GM18499 (cell line): ENCODE measurements around the gene RAD51.

Experiments used
- ATAC-seq: cut with Tn5 transposase; IDR thresholded peaks from one replicate; pipeline ENCODE4 v1.9.1; 2021; ENCODE audit warnings: moderate number of reproducible peaks; ENCODE audit not compliant: insufficient read depth, unreplicated experiment

RAD51 gene

GRCh38 chr15:40721701-40722100 is 26.7 kb downstream of the RAD51 start:
- no peak for ATAC-seq

- ATAC-seq, result no peak
These were observed 27.4 kb downstream of the RAD51 start for GRCh38 chr15:40722354-40722753.

- no peak for ATAC-seq
These were observed 28.0 kb downstream of the RAD51 start for GRCh38 chr15:40722934-40723333.

GRCh38 chr15:40723919-40724318 is 28.9 kb downstream of the RAD51 start:
- ATAC-seq, result no peak

DNA sequence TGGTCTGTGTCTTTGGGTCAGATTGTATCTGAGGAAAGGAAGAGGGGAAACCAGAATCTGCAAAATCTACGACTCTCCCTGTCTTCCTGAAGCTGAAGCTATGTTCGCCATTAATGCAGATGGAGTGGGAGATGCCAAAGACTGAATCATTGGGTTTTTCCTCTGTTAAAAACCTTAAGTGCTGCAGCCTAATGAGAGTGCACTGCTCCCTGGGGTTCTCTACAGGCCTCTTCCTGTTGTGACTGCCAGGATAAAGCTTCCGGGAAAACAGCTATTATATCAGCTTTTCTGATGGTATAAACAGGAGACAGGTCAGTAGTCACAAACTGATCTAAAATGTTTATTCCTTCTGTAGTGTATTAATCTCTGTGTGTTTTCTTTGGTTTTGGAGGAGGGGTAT is 36.1 kb downstream of the RAD51 start:
- ATAC-seq, result no peak

DNA sequence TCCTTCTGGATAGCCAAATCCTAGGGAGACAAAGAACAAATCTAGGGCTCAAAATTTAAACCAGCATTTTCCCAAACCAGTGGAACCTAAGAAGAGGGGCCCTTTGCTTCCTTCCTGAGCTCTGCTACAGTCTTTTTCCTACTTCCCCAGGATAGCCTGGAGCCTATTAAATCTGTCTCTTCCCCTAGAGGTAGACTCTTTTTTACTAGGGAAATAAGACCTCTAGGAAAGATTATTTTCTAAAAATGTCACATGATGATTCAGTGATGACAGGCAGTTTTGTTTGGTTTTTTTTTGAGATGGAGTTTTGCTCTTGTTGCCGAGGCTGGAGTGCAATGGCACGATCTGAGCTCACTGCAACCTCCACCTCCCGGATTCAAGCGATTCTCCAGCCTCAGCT is 41.6 kb downstream of the RAD51 start:
- no peak for ATAC-seq

- no peak for ATAC-seq
These were observed 42.1 kb downstream of the RAD51 start for GRCh38 chr15:40737048-40737447.

DNA sequence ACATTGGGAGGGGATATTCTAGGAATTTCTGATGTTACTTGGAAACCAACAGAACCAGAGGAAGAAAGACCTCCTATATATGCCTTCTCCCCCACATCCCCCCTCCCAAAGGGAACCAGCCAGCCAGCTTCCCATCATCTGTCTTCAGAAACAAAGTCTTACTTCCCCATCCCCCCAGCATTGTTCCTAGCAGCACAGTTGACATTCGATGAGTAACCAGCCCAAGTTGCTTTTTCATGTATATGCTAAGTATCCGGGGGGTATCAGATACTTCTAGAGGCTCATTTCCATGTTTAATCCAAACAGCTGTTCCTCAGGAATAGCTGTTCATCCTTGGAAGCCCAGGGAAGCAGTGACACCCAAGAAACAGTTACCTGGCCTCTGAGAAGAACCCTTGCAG is 44.1 kb downstream of the RAD51 start:
- no peak for ATAC-seq

- no peak for ATAC-seq
These were observed 44.9 kb downstream of the RAD51 start for GRCh38 chr15:40739854-40740253.

DNA sequence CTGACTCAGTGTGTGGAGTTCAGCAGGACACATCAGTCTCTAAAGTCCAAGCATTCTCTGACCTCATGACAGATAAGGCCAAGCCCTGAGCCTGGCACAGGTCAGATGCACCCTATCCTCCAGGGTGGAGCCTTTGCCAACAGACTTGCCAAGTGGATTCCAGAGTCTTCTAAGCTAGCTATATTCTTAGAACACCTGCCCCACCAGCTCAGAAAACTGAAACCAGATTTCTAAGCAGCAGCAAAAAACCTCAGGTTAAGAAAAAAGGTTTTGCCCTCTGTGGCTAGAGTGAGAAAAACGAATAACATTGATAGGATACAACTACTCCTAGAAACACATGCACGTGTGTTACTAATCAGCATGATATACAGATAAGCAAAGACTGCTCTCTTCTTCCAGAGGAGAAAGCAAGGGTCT is 48.5 kb downstream of the RAD51 start:
- ATAC-seq, result no peak

DNA sequence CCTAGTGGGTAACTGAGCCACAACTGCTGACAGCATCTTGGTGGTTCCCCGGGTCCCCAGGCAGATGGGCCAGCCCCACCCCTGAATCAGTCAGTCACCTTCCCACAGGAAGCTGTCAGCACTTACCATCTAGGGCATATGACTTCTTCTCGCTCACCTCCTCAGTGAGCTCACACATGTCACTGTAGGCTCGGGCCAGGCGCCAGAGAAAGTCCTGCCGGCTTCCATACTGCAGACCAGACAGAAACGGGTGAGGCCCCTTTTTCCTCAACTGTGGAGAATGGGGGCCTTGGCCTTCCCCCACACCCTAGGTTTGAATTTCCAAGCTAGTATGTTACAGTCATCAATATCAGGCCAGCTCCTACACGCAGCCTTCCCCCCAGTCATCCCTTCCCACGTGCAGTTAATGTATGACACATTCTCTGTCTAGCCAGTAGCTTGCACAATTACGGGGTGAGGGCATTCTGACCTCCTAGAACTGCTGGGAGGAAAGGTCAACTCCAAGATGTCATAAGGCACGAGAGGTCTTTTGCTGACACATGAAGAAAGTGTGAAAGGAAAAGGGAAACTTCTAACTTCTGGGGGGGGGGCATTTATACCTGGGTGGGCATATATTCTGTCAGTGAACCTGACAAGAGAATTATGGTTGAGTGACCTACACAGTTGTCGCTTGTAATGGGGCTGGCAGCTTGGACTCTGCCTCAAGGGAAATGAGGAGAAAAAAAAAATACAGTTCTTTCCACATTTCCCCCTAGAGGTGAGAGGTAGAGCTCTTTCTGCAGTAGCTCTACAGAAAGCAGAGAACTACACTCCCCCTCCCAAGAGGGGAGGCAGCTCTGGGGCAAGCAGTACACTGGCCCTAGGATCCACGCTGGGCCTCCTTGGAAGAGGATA is 49.2 kb downstream of the RAD51 start:
- ATAC-seq, result no peak

GRCh38 chr15:40744815-40745152 is 49.8 kb downstream of the RAD51 start:
- ATAC-seq, result no peak

GRCh38 chr15:40746916-40747418 is 52.0 kb downstream of the RAD51 start:
- no peak for ATAC-seq

- ATAC-seq, result no peak
These were observed 53.0 kb downstream of the RAD51 start for GRCh38 chr15:40747685-40748631.

DNA sequence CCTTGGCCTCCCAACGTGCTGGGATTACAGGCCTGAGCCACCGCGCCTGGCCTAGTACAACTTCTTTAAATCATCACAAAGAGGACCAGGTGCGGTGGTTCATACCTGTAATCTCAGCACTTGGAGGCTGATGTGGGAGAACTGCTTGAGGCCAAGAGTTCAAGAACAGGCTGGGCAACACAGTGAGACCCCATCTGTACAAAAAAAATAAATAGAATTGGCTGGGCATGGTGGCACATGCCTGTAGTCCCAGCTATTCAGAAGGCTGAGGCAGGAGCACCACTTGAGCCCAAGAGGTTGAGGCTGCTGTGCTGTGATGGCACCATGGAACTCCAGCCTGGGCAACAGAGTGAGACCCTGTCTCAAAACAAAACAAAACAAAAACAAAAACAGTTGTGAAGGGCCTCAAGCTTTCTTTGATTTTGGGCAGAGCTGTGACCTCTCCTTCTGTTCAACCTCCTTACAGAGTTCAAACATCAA is 54.2 kb downstream of the RAD51 start:
- ATAC-seq, result no peak

DNA sequence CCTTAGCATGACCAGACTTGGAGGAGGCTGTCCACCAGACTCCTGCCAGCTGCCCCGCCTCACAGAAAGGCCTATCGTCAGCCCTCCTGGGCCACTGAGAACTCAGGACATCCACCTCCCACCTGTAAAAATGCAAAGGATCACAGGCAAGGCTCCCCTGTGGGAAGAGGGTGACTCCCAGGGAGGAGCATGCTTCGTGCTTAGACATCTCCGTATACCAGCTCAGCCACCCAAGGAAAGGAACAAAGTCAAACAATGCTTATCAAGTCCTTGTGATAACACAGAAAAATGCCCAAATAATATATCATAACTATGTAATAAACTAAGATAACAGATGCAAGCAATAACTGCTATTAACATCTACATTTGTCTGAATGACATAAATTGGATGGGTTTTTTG is 55.9 kb downstream of the RAD51 start:
- ATAC-seq, result no peak

- no peak for ATAC-seq
These were observed 56.8 kb downstream of the RAD51 start for GRCh38 chr15:40751745-40752144.

DNA sequence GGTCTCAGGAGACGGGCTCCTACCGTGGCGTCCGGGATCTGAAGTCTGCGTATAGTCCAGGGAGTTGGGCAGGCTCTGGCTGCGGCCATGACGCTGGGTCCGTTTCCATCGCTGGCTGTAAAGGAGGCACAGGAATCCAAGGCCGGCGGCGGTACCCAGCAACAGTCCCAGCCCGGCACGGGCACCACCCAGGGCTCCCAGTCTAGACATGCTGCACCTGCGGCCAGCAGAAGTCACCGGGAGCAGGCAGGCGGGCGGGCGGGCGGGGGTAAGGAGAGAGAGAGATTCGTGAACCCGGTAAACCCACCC is 59.6 kb downstream of the RAD51 start:
- no peak for ATAC-seq

DNA sequence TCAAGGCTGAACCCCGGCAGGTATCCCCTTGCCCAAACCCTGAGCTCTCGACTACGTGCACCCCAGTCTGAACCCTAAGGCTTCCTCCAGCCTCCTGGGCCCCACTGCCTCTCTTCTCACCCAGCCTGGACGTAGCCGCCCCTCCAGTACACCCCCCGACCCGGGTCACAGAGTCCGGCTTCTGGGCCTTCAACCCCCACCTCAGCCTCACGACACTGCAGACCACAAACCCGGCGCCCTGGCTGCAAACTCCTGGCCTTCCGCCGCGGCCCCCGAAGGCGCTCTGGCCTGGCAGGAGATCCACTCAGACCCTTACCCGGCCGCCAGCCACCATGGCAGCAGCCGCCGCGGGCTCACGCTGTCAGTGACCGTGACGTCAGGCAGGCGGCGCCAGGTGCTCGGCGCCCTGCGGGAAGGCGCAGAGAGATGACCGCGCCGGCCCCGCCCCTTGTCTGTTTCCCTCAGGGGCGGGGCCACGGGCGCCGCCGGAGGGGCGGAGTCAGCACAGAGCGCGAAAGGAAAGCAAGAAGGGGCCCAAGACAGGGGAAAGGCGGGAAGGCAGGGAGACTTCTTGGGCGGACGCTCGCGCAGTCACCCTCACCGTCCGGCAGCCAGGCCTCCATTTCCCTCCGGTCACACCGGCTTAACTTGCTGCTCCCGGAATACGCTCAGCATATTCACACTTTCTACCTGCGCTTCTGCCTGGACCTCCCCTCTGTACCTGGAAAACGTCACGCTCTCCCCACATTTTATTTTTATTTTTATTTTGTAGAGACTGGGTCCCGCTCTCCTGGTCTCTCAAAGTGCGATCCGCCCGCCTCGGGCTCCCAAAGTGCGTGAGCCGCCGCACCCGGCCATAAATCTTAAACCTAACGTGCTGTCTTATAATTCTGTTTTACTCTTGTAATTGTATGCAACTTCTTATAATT is 60.2 kb downstream of the RAD51 start, which contains the start of gene RMDN3:
Gene RMDN3 (minus strand): TSS at position 372 of the 929 bp plus-strand sequence. CDS start 471 bp downstream, outside the sequence.
- peak; percentile 54 for ATAC-seq

- ATAC-seq, result no peak
These were observed 60.8 kb downstream of the RAD51 start for GRCh38 chr15:40755812-40756208.
